H1 (cell line): ENCODE data around the gene ABCA13.

Experiments used
- BRCA1 ChIP-seq: IDR thresholded peaks from 2 replicates; pipeline ENCODE4 v1.6.1; 2012; ENCODE audit warnings: low read depth, low read length, improper control_type of control experiment
- CTCF ChIP-seq, 3 experiments: IDR thresholded peaks; 1 replicate in 2 of 3; 2 replicates in 1 of 3; pipeline versions ENCODE4 v1.5.1 to v1.6.1; 2011; ENCODE audit warnings: low read length in 3 of 3, mild to moderate bottlenecking in 3 of 3, inconsistent platforms in 2 of 3, low read depth in 1 of 3, moderate library complexity in 1 of 3; ENCODE audit not compliant: insufficient read depth in 1 of 3; ENCODE audit errors: control extremely low read depth in 1 of 3
- EP300 ChIP-seq, 2 experiments: IDR thresholded peaks; 1 replicate in 1 of 2; 2 replicates in 1 of 2; pipeline ENCODE4 v1.6.1; 2011 to 2012; ENCODE audit warnings: low read depth in 2 of 2, low read length in 2 of 2, mild to moderate bottlenecking in 2 of 2, borderline replicate concordance in 1 of 2, inconsistent platforms in 1 of 2, moderate library complexity in 1 of 2
- MAFK ChIP-seq: IDR thresholded peaks from 2 replicates; pipeline ENCODE4 v1.6.1; 2012; ENCODE audit warnings: low read depth, mild to moderate bottlenecking, improper control_type of control experiment, low read length
- RAD21 ChIP-seq, 2 experiments: IDR thresholded peaks in 1 of 2; conservative IDR thresholded peaks in 1 of 2; 2 replicates each; pipeline ENCODE4 v1.6.1; 2011; ENCODE audit warnings: low read depth in 2 of 2, low read length in 2 of 2, improper control_type of control experiment in 1 of 2, inconsistent platforms in 1 of 2, mild to moderate bottlenecking in 1 of 2, moderate library complexity in 1 of 2
- SIX5 ChIP-seq: IDR thresholded peaks from 2 replicates; pipeline ENCODE4 v1.6.1; 2011; ENCODE audit warnings: mild to moderate bottlenecking, low read depth, low read length
- SRF ChIP-seq: IDR thresholded peaks from 2 replicates; pipeline ENCODE4 v1.6.1; 2011; ENCODE audit warnings: mild to moderate bottlenecking, low read depth, low read length, moderate library complexity
- TEAD4 ChIP-seq: IDR thresholded peaks from 2 replicates; pipeline ENCODE4 v1.6.1; 2012; ENCODE audit warnings: low read depth, low read length, inconsistent platforms, mixed read lengths

DNA sequence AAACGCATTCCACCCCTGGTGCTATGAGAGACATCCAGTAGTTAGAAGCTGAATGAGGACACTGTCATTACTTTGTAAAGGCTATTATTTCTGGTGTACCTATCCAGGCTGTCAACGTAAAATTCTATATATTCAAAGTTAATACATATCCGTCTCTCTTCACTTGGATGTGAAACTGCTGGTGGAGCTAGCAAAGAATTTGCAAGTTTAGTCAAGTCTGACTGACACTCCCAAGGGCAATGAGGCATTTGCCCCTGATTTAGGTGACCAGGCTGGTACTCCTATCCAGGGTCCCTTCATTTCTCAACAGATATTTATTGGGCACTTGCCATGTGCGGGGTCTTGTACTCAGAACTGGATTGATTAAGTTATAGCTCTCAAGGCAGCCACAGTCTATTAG is 493.0 kb downstream of the ABCA13 start:
- TF ChIP-seq SIX5: no peak
- no peak for TF ChIP-seq EP300 (IDR thresholded peaks at IDR 0.05; ENCODE audit: borderline replicate concordance in 1 of 2, low read depth in 2 of 2, low read length in 2 of 2)
- TF ChIP-seq BRCA1: no peak
- no peak for TF ChIP-seq RAD21 (IDR thresholded peaks at IDR 0.05 in 1 of 2, conservative IDR thresholded peaks at IDR 0.05 in 1 of 2; ENCODE audit: low read depth in 2 of 2, low read length in 2 of 2)
- no peak for TF ChIP-seq CTCF (IDR thresholded peaks at IDR 0.05; ENCODE audit: control extremely low read depth in 1 of 3, insufficient read depth in 1 of 3, low read depth in 1 of 3, low read length in 3 of 3)
- no peak for TF ChIP-seq SRF
- no peak for TF ChIP-seq TEAD4
- no peak for TF ChIP-seq MAFK
